HuH-7 (cell line): Measurements from ENCODE around the gene PGBD5.
A peak's percentile ranks its signal among the peaks of the same experiment; 100 is the strongest.

Source experiments
- DNase-seq: peaks from one replicate; pipeline ENCODE4 v3.0.0; 2011; ENCODE audit warnings: low spot score

Gene PGBD5

GRCh38 chr1:230279583-230279945 lies 146.6 kb downstream of the PGBD5 start:
- no peak for DNase-seq

- DNase-seq, result no peak
These were observed 147.1 kb downstream of the PGBD5 start for GRCh38 chr1:230278871-230279582.

GRCh38 chr1:230278376-230278775 lies 147.8 kb downstream of the PGBD5 start:
- no peak for DNase-seq

GRCh38 chr1:230277201-230278025 lies 148.7 kb downstream of the PGBD5 start:
- no peak for DNase-seq

GRCh38 chr1:230276401-230276800 lies 149.7 kb downstream of the PGBD5 start:
- DNase-seq, result no peak

GRCh38 chr1:230274254-230274653 lies 151.9 kb downstream of the PGBD5 start:
- DNase-seq, result no peak

- no peak for DNase-seq
These were observed 152.9 kb downstream of the PGBD5 start for GRCh38 chr1:230273141-230273710.

- no peak for DNase-seq
These were observed 153.6 kb downstream of the PGBD5 start for GRCh38 chr1:230272557-230272956.

GRCh38 chr1:230271300-230272035 lies 154.7 kb downstream of the PGBD5 start:
- DNase-seq, result no peak

- DNase-seq, result no peak
These were observed 155.4 kb downstream of the PGBD5 start for GRCh38 chr1:230270559-230271281.

- no peak for DNase-seq
These were observed 156.0 kb downstream of the PGBD5 start for GRCh38 chr1:230270185-230270558.

- DNase-seq, result peak; percentile 96
These were observed 157.6 kb downstream of the PGBD5 start for GRCh38 chr1:230268371-230269170.

- no peak for DNase-seq
These were observed 158.6 kb downstream of the PGBD5 start for GRCh38 chr1:230267338-230268065.

GRCh38 chr1:230266456-230266855 lies 159.7 kb downstream of the PGBD5 start:
- DNase-seq, result no peak

- no peak for DNase-seq
These were observed 160.7 kb downstream of the PGBD5 start for GRCh38 chr1:230265200-230266115.
